ENCODE results near the gene CCDC57. TPM values are rescaled to one million over a fixed set of nuclear protein-coding genes. Genes with fewer than 3 reads are reported as not detected.

The CCDC57 gene
- total and polyA plus RNA-seq, 11 donors: 4.3 to 17.6 (median 9.5) TPM

DNA sequence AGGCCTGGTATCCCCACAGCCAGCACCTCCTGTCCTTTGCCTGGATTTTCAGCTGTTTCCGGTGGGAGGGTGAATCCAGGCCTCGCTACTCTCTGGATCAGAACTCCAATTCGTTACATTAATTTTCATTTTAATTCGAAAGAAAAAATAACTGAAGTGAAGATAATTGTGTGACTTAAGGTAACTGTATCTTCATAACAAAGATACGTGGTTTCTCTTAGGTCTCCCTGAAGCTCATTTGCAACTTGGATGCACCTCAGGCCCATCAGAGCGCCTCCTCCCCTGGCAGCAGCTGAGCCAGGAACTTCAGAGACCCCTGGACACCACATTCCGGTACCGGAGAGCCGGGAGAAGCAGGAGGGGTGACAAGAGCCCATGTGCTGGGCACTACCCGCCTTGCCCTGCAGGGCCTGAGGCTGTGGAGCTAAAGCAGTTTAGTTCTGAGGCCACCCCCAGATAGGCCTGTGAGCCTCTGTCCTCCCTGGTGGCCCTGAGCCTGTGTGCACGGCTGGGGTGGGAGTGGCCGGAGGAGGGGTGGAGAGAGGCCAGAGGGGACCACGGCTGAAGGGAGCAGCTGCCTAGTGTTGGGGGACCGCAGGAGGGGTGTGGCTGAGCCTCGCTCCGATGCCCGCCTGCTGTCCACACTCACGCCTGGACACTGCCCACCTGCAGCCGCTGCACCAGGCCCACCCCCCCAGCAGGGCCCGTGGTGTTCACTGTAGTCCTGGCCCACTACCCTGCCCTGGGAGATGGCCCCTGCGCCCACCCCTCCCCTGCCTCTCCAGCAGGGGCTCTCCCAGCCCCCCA is 135.7 kb downstream of the CCDC57 start:
- Histone ChIP-seq H3K27me3 (no peaks in the 10 kb centered on the region), H3K9me3 (no peaks in the 10 kb centered on the region), H3K4me3 (no peak overlapping the region), H3K27ac (no peak overlapping the region), H3K36me3 (peaks cover 0 to 35% (median 22%) of the 10 kb centered on the region in 9 donors), H3K4me1 (peaks cover 0 to 10% (median 0%) of the 10 kb centered on the region in 12 donors)
- no peak for TF ChIP-seq POLR2A (IDR thresholded peaks at IDR 0.05)
- TF ChIP-seq, protein P1, sequence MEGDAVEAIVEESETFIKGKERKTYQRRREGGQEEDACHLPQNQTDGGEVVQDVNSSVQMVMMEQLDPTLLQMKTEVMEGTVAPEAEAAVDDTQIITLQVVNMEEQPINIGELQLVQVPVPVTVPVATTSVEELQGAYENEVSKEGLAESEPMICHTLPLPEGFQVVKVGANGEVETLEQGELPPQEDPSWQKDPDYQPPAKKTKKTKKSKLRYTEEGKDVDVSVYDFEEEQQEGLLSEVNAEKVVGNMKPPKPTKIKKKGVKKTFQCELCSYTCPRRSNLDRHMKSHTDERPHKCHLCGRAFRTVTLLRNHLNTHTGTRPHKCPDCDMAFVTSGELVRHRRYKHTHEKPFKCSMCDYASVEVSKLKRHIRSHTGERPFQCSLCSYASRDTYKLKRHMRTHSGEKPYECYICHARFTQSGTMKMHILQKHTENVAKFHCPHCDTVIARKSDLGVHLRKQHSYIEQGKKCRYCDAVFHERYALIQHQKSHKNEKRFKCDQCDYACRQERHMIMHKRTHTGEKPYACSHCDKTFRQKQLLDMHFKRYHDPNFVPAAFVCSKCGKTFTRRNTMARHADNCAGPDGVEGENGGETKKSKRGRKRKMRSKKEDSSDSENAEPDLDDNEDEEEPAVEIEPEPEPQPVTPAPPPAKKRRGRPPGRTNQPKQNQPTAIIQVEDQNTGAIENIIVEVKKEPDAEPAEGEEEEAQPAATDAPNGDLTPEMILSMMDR (IDR thresholded peaks at IDR 0.05): no peak
- 73 to 86% (median 78%) methylated on average over 19 to 21 of the region's 21 CpGs for WGBS, 4 donors
- ATAC-seq (peak in 3 of 4 donors; percentile 25 to 38 (median 28)), DNase-seq (no peak)
- intact Hi-C loops (cut with DNase I): no loop called here

GRCh38 chr17:82076018-82076784 is 136.4 kb downstream of the CCDC57 start:
- DNase-seq: no peak
- no peak for TF ChIP-seq POLR2A (IDR thresholded peaks at IDR 0.05)
- TF ChIP-seq, protein P1 (IDR thresholded peaks at IDR 0.05): no peak

DNA sequence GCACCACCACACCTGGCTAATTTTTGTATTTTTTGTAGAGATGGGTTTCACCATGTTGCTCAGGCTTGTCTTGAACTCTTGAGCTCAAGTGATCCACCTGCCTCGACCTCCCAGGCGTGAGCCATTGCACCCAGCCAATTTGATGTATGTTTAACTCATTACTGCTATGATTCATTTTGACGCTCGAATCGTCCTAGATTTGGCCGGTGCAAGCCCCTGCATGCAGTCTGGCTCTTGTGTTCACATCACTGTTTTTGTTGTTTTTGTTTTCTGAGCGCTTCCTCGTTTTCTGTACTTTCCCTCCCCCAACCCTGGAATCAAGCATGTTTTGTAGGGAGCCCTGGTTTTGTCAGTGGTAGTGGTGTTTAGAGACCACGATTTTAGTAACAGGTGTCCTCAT is 139.2 kb downstream of the CCDC57 start:
- DNase-seq: no peak
- WGBS, 4 donors: 82 to 88% (median 84%) methylated on average over 9 of the region's 9 CpGs
- intact Hi-C loops (cut with DNase I): loop anchor here in 1 of 10 donors (1.0 kb wide), 1 partner anchor 27 kb away; no protein-coding TSS in a partner anchor

More at GRCh38 chr17:82076018-82076784, 136.4 kb downstream of the CCDC57 start:
- Histone ChIP-seq H3K36me3 (peaks cover 0 to 27% (median 19%) of the 10 kb centered on the region in 9 donors), H3K4me1 (peaks cover 0 to 10% (median 0%) of the 10 kb centered on the region in 12 donors), H3K4me3 (no peak overlapping the region), H3K9me3 (no peaks in the 10 kb centered on the region), H3K27ac (no peak overlapping the region), H3K27me3 (no peaks in the 10 kb centered on the region)
- intact Hi-C loops (cut with DNase I): no loop called here
- ATAC-seq: no peak
- WGBS, 4 donors: 81 to 86% (median 83%) methylated on average over 25 of the region's 25 CpGs

More for the DNA sequence above, 139.2 kb downstream of the CCDC57 start:
- Histone ChIP-seq H3K27ac (no peak overlapping the region), H3K27me3 (no peaks in the 10 kb centered on the region), H3K36me3 (peaks cover 0 to 2% (median 0%) of the 10 kb centered on the region in 9 donors), H3K4me3 (no peak overlapping the region), H3K4me1 (peaks cover 0 to 9% (median 0%) of the 10 kb centered on the region in 12 donors), H3K9me3 (no peaks in the 10 kb centered on the region)
- ATAC-seq: no peak
- no peak for TF ChIP-seq POLR2A (IDR thresholded peaks at IDR 0.05)
- TF ChIP-seq, protein P1 (IDR thresholded peaks at IDR 0.05): no peak

Data from heart left ventricle (tissue), 16 donors.